ENCODE data around the gene TTC4. TPM values are rescaled to one million over a fixed set of nuclear protein-coding genes. Genes with fewer than 3 reads are reported as not detected.

The TTC4 gene
- polyA plus RNA-seq, 1 experiment, result 20.5 TPM

DNA sequence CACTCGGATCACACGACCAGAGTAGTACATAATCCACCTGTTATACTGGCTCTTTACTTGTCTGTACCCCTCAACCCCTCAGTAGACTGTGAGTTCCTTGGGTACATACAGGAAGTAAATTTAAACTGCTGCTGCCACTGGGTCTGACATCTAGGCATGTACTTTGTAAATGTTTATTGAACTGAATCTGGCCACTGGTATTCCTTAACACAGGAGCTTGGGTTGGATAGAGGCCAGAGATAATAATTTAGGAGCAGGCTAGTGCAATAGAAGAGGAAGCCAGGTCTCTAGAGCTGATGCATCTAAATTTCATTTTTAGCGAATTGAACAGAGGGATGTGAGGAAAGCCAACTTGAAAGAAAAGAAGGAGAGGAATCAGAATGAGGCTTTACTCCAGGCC lies 12.4 kb downstream of the TTC4 start:
- H3K4me3 ChIP-seq (ENCODE audit: low read depth, low read length), result no peak overlapping the region
- H3K36me3 ChIP-seq (ENCODE audit: control insufficient read depth, insufficient read depth, low read length), result peaks cover 11% of the 10 kb centered on the region
- DNase-seq (ENCODE audit: low read depth), result no peak
- TF ChIP-seq, protein P1, sequence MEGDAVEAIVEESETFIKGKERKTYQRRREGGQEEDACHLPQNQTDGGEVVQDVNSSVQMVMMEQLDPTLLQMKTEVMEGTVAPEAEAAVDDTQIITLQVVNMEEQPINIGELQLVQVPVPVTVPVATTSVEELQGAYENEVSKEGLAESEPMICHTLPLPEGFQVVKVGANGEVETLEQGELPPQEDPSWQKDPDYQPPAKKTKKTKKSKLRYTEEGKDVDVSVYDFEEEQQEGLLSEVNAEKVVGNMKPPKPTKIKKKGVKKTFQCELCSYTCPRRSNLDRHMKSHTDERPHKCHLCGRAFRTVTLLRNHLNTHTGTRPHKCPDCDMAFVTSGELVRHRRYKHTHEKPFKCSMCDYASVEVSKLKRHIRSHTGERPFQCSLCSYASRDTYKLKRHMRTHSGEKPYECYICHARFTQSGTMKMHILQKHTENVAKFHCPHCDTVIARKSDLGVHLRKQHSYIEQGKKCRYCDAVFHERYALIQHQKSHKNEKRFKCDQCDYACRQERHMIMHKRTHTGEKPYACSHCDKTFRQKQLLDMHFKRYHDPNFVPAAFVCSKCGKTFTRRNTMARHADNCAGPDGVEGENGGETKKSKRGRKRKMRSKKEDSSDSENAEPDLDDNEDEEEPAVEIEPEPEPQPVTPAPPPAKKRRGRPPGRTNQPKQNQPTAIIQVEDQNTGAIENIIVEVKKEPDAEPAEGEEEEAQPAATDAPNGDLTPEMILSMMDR (IDR thresholded peaks at IDR 0.05; ENCODE audit: insufficient read depth, low read depth, low read length), result no peak
- ChIA-PET CTCF (interaction anchor here (0.6 kb wide), 1 partner anchor 1025 kb away, joined by 4 read pairs; no protein-coding TSS in a partner anchor), POLR2A (no interaction called here)
- no peaks in the 10 kb centered on the region for H3K27me3 ChIP-seq (ENCODE audit: control insufficient read depth, insufficient read depth, low read length)

- no peak for DNase-seq (ENCODE audit: low read depth)
- Histone ChIP-seq H3K4me3 (ENCODE audit: low read depth, low read length) (no peak overlapping the region), H3K36me3 (ENCODE audit: control insufficient read depth, insufficient read depth, low read length) (peaks cover 13% of the 10 kb centered on the region), H3K27me3 (ENCODE audit: control insufficient read depth, insufficient read depth, low read length) (no peaks in the 10 kb centered on the region)
- ChIA-PET POLR2A (no interaction called here), CTCF (no interaction called here)
- TF ChIP-seq, protein P1 (IDR thresholded peaks at IDR 0.05; ENCODE audit: insufficient read depth, low read depth, low read length), result no peak
These were observed 21.0 kb downstream of the TTC4 start for GRCh38 chr1:54736685-54737084.

DNA sequence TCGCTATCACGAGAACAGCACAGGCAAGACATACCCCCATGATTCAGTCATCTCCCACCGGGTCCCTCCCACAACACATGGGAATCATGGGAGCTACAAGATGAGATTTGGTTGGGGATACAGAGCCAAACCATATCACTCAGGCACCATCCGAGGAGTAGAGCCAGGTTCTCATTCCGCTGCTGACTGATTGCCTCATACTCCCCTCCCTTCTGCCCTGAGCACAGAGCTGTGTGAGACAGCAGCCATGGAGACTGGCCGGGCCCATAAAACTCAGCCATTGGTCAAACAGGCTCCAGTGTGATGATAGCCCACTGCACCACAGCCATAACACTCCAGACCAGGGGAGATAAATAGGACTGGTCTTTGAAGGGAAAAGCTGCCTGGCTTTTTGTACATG lies 22.6 kb downstream of the TTC4 start:
- H3K27me3 ChIP-seq (ENCODE audit: control insufficient read depth, insufficient read depth, low read length), result no peaks in the 10 kb centered on the region
- ChIA-PET POLR2A (no interaction called here), CTCF (no interaction called here)
- no peak overlapping the region for H3K4me3 ChIP-seq (ENCODE audit: low read depth, low read length)
- H3K36me3 ChIP-seq (ENCODE audit: control insufficient read depth, insufficient read depth, low read length), result peaks cover 12% of the 10 kb centered on the region
- TF ChIP-seq, protein P1 (IDR thresholded peaks at IDR 0.05; ENCODE audit: insufficient read depth, low read depth, low read length), result no peak
- no peak for DNase-seq (ENCODE audit: low read depth)

DNA sequence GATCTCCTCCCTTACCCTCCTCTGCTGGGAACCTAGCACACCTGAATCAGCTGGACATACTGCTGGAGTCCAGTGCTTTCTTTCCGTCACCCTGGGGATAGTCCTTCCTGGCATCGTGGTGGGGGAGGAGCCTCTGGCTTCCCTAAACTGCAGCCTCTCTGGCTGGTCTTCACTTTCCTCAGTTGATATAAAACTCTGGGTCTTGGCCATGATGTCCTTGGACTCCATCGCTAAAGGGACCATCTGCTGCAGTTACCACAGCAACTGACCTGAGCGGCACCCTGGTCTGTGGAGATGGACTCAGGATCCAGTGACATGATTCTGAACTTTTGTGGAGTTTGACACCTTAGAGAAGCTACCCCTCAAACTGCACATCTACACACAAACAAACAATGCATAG lies 25.9 kb downstream of the TTC4 start:
- H3K36me3 ChIP-seq (ENCODE audit: control insufficient read depth, insufficient read depth, low read length), result peaks cover 15% of the 10 kb centered on the region
- ChIA-PET POLR2A (no interaction called here), CTCF (interaction anchor here (1.6 kb wide), 1 partner anchor 255 kb away, joined by 3 read pairs; no protein-coding TSS in a partner anchor)
- no peak for DNase-seq (ENCODE audit: low read depth)
- H3K27me3 ChIP-seq (ENCODE audit: control insufficient read depth, insufficient read depth, low read length), result no peaks in the 10 kb centered on the region
- TF ChIP-seq, protein P1 (IDR thresholded peaks at IDR 0.05; ENCODE audit: insufficient read depth, low read depth, low read length), result no peak
- H3K4me3 ChIP-seq (ENCODE audit: low read depth, low read length), result no peak overlapping the region

DNA sequence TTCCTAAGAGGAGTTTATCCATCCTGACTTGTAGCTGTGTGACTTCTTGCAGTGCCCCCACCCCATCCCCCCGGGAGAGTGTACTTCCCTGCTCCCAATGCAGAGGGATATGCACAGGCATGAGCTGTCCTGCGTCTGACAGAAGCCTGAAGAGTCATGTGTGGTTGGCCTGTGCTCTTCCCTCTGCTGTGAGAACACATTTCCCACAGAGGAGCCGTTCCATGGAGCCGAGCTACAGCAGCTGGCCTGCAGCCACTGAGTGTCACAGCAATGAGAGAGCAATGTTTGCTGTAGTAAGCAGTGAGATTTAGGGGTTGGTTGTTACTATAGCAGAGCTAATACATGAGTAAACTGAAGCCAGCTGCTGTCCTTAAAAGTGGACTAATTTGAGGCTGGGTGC lies 26.6 kb downstream of the TTC4 start:
- Histone ChIP-seq H3K27me3 (ENCODE audit: control insufficient read depth, insufficient read depth, low read length) (no peaks in the 10 kb centered on the region), H3K36me3 (ENCODE audit: control insufficient read depth, insufficient read depth, low read length) (peaks cover 10% of the 10 kb centered on the region), H3K4me3 (ENCODE audit: low read depth, low read length) (no peak overlapping the region)
- TF ChIP-seq, protein P1 (IDR thresholded peaks at IDR 0.05; ENCODE audit: insufficient read depth, low read depth, low read length), result no peak
- CTCF ChIA-PET, result interaction anchor here (1.6 kb wide), 1 partner anchor 254 kb away, joined by 3 read pairs; no protein-coding TSS in a partner anchor
- POLR2A ChIA-PET, result no interaction called here
- no peak for DNase-seq (ENCODE audit: low read depth)
